GM18508 (cell line): Measurements from ENCODE around the gene AFAP1.

Source experiments
- ATAC-seq: cut with Tn5 transposase; IDR thresholded peaks from one replicate; pipeline ENCODE4 v1.9.1; 2021; ENCODE audit warnings: moderate number of reproducible peaks; ENCODE audit not compliant: insufficient read depth, unreplicated experiment

AFAP1 gene

GRCh38 chr4:7939377-7940108 is at the start of gene AFAP1:
AFAP1 (minus strand) TSS chr4:7939861; CDS start chr4:7872078, 67,783 bp downstream.
- ATAC-seq: peak; percentile 79

- ATAC-seq: no peak
Measured at GRCh38 chr4:7988437-7988836, 48.8 kb upstream of the AFAP1 start.

GRCh38 chr4:7987148-7987989 is 47.7 kb upstream of the AFAP1 start:
- no peak for ATAC-seq

- ATAC-seq: no peak
Measured at GRCh38 chr4:7985891-7986441, 46.3 kb upstream of the AFAP1 start.

GRCh38 chr4:7985072-7985471 is 45.4 kb upstream of the AFAP1 start:
- no peak for ATAC-seq

DNA sequence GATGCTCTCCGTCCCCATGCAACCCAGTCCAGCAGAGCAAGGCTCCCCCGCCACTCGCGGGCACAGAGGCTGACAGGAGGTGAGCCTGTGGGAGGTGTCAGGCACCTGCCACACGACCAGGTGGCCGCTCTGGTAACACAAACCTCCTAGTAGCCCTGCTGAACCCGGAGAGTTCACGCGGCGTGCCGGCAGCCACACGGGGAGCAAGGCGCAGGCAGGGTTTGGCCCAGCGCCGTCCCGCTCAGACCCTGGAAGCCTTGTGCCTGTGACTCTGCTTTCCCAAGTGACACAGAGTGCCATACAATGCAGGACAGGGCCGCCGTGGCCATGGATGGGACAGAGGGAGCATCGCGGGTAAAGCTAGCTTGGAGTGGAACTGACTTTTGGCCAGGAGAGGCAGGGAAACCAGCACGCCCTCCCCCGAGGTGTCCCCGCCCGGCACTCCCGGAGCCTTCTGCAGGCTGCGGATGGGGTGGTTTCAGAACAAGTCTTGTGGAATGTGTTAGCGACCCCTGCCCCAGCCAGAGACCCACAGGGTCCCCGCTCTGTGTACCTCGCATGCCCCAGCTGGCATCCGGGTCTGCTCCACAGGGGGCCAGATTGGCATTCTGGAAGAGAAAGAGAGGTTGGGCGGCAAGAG is 44.7 kb upstream of the AFAP1 start:
- no peak for ATAC-seq

DNA sequence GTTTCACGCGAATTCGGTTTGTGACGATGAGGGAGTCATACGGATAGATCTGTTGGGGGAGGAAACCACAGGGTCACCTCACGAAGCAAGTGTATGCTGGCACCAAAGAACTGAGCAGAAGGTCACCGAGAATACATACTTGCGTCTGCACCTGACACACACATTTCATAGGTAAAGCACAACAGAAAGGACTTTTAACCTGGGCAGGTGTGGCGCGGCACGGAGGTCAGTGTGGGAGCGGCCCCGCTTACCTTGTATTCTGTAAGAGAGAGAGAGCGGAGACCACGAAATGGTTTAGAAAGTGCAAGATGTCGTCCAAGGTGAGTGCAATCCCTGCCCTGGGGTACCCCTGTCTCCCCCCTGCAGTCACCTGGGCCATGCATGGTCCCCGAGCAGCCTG is 43.6 kb upstream of the AFAP1 start:
- no peak for ATAC-seq

DNA sequence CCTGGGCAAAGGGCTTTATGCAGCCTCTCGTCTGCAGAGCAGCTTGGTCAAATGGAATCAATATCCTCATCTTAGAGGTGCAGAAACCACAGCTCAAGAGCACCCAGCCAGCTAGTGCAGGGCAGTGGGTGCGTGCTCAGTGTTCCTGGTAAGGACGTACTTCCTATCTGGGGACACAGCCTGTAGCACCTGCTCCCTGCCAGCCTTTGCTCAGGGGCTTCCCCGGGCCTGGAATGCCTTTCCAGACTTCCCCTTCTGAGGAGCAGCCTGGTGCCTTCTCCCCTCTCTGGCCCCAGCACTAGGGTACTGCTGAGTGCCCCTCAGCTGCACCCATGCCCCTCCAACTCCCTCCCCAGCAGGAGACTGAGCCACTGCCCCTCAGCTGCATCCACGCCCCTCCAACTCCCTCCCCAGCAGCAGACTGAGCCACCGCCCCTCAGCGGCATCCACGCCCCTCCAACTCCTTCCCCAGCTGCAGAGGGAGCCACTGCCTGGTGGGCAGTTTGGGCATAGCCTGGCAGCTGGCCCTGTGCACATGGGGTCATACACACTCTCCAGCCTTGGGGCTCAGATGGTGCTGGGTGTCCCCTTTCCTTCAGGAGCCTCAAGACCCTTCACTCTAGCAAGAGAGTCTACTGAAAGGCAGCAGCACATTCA is 42.2 kb upstream of the AFAP1 start:
- no peak for ATAC-seq

DNA sequence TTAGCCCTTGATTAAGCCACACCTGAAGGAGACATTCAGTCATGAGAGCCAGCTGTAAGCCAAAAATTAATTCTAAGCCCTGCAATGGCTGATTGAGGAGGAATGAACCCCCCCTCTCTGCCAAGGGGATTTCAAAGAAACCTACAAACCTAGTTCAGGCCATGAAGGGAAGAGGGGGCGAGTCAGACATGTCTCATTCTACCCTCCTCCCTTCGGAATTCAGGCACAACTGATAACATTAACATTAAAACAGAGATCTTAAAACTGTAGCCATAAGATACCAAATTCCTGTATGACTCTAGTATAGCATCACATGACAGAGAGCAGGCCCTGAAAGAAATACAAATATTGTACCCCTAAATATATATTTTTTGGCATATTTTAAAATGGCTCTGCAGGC is 40.4 kb upstream of the AFAP1 start:
- no peak for ATAC-seq

GRCh38 chr4:7979652-7979968 is 39.9 kb upstream of the AFAP1 start:
- no peak for ATAC-seq

DNA sequence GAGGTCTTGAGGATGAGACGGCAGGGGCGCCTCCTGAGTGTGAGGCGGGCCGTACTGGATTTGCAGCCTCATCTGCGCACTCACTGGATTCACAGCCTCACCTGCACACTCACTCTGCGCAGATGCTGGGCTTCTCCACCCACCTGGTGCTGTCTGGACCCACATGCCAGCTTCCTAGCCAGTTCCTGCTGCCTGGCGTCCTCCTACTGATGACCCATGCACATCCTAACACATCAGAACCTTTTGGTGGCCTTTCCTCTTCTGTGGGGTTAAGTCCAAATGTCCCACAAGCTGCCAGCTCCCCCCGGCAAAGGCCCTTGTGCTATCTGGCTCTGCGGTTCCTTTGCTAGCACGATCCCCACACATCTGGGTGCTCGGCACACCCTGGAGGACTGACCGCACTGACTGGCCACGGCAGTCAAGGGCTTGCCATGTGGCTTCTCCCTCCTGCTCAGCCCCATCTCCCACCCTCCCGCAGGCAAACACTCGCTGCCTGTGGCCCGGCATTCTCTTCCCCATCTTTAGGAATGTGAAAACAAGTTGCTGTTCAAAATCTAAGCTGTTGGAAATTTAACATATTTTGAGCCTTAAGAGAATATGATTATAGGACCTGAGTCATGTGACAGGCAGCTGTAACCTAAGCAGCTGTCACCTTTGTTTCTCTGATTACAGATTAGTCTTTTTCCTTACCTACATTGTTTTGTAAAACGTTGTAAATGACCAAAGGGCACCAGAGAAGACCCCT is 39.4 kb upstream of the AFAP1 start:
- no peak for ATAC-seq

DNA sequence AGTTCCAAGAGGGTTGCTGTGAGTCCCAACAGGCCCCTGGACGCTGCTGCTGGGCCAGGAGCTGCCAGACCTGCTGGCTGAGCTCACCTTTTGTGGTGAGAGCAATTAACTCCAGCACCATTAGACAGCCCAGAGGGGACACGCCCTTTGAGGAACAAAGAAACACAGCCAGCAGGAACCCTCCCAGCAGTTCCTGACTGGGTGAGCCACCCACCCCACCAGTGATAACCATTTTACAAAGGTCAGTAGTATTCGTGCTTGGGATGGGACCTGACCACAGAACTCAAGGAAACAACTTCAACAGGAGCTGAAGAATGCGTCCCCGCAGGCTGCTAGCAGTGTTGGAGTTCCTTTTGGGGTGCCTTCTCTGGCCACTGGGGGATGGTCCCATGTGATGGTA is 38.8 kb upstream of the AFAP1 start:
- ATAC-seq: no peak

- ATAC-seq: no peak
Measured at GRCh38 chr4:7976634-7977033, 37.0 kb upstream of the AFAP1 start.

DNA sequence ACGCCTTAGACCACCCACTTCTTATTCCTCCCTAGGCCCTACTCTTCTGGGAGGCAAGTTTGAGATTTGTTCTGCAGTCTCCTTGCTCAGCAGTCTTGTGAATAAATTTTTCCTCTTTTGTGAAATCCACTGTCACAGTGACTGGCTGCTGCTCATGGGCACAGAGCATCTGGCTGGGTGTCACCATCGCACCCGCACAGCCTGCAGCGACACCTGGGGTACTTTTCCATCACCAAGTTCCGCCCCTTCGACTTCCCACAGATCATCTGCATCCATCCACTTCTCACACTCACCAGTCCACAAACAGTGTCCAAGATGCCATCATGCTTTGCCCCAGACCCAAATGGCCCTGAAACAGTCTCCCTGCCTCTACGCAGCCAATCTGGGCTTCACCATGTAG is 36.4 kb upstream of the AFAP1 start:
- ATAC-seq: no peak

DNA sequence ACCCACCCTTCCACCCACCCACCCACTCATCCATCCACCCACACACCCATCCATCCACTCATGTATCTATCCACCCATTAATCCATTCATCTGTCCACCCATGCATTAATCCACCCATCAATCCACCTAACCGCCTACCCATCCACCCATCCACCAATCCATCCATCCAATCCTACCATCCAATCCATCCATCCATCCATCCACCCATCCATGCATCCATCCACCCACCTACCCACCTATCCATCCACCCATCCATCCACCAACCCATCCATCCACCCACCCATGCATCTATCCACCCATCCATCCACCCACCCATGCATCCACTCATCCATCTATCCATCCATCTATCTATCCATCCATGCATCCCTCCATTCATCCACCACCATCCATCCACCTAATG is 34.8 kb upstream of the AFAP1 start:
- ATAC-seq: no peak

- ATAC-seq: no peak
Measured at GRCh38 chr4:7973545-7973981, 33.9 kb upstream of the AFAP1 start.

DNA sequence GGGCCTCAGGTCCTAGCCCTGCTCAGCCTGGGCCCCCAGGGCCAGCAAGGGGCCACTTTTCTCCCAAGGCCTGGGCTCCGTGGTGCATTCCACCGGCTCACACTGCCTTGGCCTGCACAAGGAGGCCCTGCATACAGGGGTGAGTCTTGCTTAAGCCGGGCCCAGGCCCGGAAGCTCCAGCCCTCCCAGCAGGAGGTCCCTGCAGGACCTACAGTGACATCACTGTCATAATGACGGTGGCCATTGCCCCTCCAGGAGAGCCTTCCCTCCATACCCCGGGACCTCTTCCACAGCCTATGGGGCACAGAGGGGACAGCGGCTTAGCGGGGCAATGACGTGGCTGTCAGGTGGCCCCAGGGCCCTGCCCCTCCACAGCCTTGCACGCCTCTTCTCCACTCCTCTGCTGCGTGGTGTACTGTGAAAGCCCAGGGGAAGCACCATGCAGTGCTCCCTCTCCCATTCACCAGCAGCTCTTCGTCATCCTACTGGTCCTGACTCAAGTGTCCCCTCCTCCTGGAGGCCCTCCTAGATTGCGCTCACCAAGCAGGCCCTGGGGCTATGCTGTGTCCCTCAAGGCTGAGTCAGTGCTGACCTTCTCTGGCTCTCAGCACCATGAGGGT is 32.3 kb upstream of the AFAP1 start:
- no peak for ATAC-seq

DNA sequence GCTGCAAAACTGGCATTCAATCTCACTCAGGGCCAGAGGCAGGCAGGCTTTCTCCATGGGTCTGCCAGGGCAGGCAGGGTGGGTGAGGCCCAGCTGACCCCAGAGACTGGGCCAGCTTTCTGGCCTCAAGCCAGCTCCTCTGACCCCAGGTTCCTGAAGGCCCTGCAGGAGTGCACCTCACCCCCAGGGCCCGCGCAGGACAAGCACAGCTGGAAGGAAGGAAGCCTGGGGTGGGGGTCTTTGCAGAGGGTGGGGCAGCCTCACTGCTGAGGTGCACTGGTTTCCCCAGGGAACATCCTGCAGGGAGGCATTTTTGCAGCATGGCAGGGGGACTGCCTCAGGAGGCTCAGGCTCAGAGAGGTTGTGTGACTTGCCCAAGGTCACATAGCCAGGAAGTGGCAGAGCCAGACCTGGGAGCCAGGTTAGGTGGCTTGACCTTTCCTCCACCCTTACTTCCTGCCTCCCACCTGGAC is 31.5 kb upstream of the AFAP1 start:
- ATAC-seq: no peak

DNA sequence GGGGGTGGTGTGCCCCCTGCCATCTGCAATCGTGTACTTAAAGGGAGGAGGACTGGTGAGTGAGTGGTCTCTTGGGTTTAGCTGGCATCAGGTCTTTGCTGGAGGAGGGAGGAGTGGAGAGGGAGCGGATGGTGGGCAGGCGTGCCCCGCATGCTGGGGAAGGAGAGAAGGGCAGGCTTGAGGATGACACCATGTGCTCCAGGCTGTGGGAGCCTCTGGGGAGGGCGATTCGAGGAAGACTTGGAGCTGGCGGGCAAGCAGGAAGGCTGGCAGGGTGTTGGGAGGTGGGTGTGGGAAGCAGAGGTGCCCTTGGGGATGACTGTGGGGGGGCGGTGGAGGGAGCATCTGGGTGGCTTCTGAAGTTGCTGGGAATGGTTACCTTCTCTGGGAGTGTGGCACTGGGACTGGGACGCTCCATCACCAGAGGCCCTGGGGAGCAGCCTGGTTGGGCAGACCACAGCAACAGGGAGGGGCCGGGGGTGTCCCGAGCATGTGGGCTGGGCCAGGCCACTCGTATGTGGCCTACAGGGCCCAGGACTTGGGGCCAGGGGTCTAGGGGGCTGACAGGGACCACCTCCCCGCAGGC is 30.8 kb upstream of the AFAP1 start:
- ATAC-seq: no peak
